Body of pancreas (tissue), 4 donors: ENCODE data around the gene FKBP2.

Source experiments
- CTCF ChIP-seq, 7 experiments: fragments of 450-650 bp in 4 of 7; fragments of 200-600 bp in 3 of 7; sonication (generic) in 3 of 7; IDR thresholded peaks; one replicate each; pipeline ENCODE4 v1.5.1; 2016 to 2019; ENCODE audit warnings: antibody characterized with exemption in 7 of 7
- POLR2A ChIP-seq, 3 donors: fragments of 450-650 bp; IDR thresholded peaks; one replicate each; pipeline ENCODE4 v1.6.1; 2016; ENCODE audit warnings: antibody characterized with exemption in 3 of 3, mild to moderate bottlenecking in 2 of 3

DNA sequence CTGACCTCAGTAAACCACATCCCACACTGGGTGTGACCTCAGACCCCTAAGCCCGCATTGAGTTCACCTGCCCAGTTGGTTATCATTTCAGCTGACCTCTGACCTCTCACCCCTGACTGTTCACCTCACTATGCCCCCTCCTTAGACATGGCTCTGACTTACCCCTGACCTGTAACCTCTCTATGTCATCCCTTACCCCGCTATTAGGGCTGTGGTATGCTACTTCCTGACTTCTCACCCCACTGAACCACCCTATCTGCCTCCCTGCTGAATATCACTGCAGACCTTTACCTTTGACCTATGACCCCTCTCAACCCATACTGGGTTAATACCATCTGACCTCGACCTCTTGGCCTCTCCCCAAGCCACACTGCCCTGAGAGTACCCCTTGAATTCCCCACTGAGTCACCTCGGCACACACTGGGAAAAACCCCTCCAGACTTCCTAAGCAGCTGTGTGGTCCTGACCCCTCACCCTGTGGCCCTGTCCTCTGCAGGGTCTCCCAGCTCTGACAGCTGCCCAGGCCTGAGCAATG is 18.7 kb downstream of the FKBP2 start:
- no peak for TF ChIP-seq CTCF (IDR thresholded peaks at IDR 0.05)
- no peak for TF ChIP-seq POLR2A (IDR thresholded peaks at IDR 0.05)
